DMS53 treated with DMSO at 0.1 percent for 48 hours (cell line): ENCODE data around the gene TMSB10.
"Not testable (repeated sequence)": the region's sequence is repeated elsewhere in the genome, so short reads cannot be mapped to it uniquely, and the experiment has no call there.

Experiments
- DNase-seq: peaks from one replicate; lab custom pipeline; 2025; ENCODE audit not compliant: unreplicated experiment; lab: John Stamatoyannopoulos, UW

TMSB10 gene

GRCh38 chr2:84931384-84931821 is 25.9 kb downstream of the TMSB10 start:
- no peak for DNase-seq

GRCh38 chr2:84938194-84938879 is 32.9 kb downstream of the TMSB10 start:
- no peak for DNase-seq

GRCh38 chr2:84939426-84940087 is 34.1 kb downstream of the TMSB10 start:
- DNase-seq: no peak

- no peak for DNase-seq
These were observed 34.6 kb downstream of the TMSB10 start for GRCh38 chr2:84940088-84940470.

- no peak for DNase-seq
These were observed 35.5 kb downstream of the TMSB10 start for GRCh38 chr2:84940831-84941412.

GRCh38 chr2:84942166-84942565 is 36.7 kb downstream of the TMSB10 start:
- no peak for DNase-seq

- no peak for DNase-seq
These were observed 37.5 kb downstream of the TMSB10 start for GRCh38 chr2:84942964-84943421.

GRCh38 chr2:84944295-84944909 is 38.9 kb downstream of the TMSB10 start:
- DNase-seq: no peak

- DNase-seq: not testable (repeated sequence)
These were observed 40.4 kb downstream of the TMSB10 start for GRCh38 chr2:84945838-84946203.

- no peak for DNase-seq
These were observed 41.0 kb downstream of the TMSB10 start for GRCh38 chr2:84946204-84947009.

GRCh38 chr2:84947010-84947593 is 41.6 kb downstream of the TMSB10 start:
- no peak for DNase-seq

- no peak for DNase-seq
These were observed 48.1 kb downstream of the TMSB10 start for GRCh38 chr2:84953535-84953934.

- no peak for DNase-seq
These were observed 48.9 kb downstream of the TMSB10 start for GRCh38 chr2:84954329-84954728.
